ENCODE data around the gene KIF21B.
A peak's percentile ranks its signal among the peaks of the same experiment; 100 is the strongest.

Gene KIF21B

GRCh38 chr1:201015551-201016091 lies 7.9 kb downstream of the KIF21B start:
- peaks cover 94% of the 10 kb centered on the region for H3K79me2 ChIP-seq (ENCODE audit: insufficient read depth, low read length)
- no peaks in the 10 kb centered on the region; the same call in 1 of the 2 replicates for H3K36me3 ChIP-seq (ENCODE audit: insufficient read depth, low read length)
- H3K9ac ChIP-seq (ENCODE audit: low read depth, low read length) = no peak overlapping the region
- H3K4me1 ChIP-seq (ENCODE audit: insufficient read depth, low read length) = peaks cover 47% of the 10 kb centered on the region
- ATAC-seq (ENCODE audit: insufficient read depth, low read depth) = no peak
- H3K27ac ChIP-seq (ENCODE audit: low read length) = peak overlapping the region; percentile 39
- H4K20me1 ChIP-seq (ENCODE audit: insufficient read depth, low read length) = peaks cover 66% of the 10 kb centered on the region
- DNase-seq = no peak
- TF ChIP-seq EZH2 (IDR thresholded peaks at IDR 0.05; ENCODE audit: borderline replicate concordance, low read depth, low read length, severe bottlenecking) (no peak), CTCF (IDR thresholded peaks at IDR 0.05; ENCODE audit: borderline replicate concordance, extremely low read depth, low read length, poor library complexity, severe bottlenecking) (no peak)
- no peak overlapping the region for H2AFZ ChIP-seq (ENCODE audit: low read depth, low read length)
- no peaks in the 10 kb centered on the region for H3K9me3 ChIP-seq (ENCODE audit: insufficient read depth, low read length, severe bottlenecking)
- H3K27me3 ChIP-seq (ENCODE audit: insufficient read depth, low read length, poor library complexity) = no peaks in the 10 kb centered on the region
- no peak overlapping the region for H3K4me3 ChIP-seq (ENCODE audit: low read depth in 1 of 2, low read length in 2 of 2)
- no peak overlapping the region for H3K4me2 ChIP-seq (ENCODE audit: insufficient read depth, low read length)

- DNase-seq = no peak
- Histone ChIP-seq H3K27ac (ENCODE audit: low read length) (0 out of 2 replicates have a peak overlapping the region, but pooled peaks have one; percentile 8), H3K36me3 (ENCODE audit: insufficient read depth, low read length) (no peaks in the 10 kb centered on the region; the same call in 1 of the 2 replicates), H3K4me3 (ENCODE audit: low read depth in 1 of 2, low read length in 2 of 2) (no peak overlapping the region), H3K4me1 (ENCODE audit: insufficient read depth, low read length) (peaks cover 39% of the 10 kb centered on the region), H3K4me2 (ENCODE audit: insufficient read depth, low read length) (no peak overlapping the region), H2AFZ (ENCODE audit: low read depth, low read length) (no peak overlapping the region), H4K20me1 (ENCODE audit: insufficient read depth, low read length) (peaks cover 74% of the 10 kb centered on the region), H3K27me3 (ENCODE audit: insufficient read depth, low read length, poor library complexity) (no peaks in the 10 kb centered on the region), H3K9me3 (ENCODE audit: insufficient read depth, low read length, severe bottlenecking) (no peaks in the 10 kb centered on the region), H3K79me2 (ENCODE audit: insufficient read depth, low read length) (peaks cover 91% of the 10 kb centered on the region), H3K9ac (ENCODE audit: low read depth, low read length) (no peak overlapping the region)
- no peak for ATAC-seq (ENCODE audit: insufficient read depth, low read depth)
- TF ChIP-seq EZH2 (IDR thresholded peaks at IDR 0.05; ENCODE audit: borderline replicate concordance, low read depth, low read length, severe bottlenecking) (no peak), CTCF (IDR thresholded peaks at IDR 0.05; ENCODE audit: borderline replicate concordance, extremely low read depth, low read length, poor library complexity, severe bottlenecking) (no peak)
Measured at GRCh38 chr1:201014816-201015200, 8.7 kb downstream of the KIF21B start.

DNA sequence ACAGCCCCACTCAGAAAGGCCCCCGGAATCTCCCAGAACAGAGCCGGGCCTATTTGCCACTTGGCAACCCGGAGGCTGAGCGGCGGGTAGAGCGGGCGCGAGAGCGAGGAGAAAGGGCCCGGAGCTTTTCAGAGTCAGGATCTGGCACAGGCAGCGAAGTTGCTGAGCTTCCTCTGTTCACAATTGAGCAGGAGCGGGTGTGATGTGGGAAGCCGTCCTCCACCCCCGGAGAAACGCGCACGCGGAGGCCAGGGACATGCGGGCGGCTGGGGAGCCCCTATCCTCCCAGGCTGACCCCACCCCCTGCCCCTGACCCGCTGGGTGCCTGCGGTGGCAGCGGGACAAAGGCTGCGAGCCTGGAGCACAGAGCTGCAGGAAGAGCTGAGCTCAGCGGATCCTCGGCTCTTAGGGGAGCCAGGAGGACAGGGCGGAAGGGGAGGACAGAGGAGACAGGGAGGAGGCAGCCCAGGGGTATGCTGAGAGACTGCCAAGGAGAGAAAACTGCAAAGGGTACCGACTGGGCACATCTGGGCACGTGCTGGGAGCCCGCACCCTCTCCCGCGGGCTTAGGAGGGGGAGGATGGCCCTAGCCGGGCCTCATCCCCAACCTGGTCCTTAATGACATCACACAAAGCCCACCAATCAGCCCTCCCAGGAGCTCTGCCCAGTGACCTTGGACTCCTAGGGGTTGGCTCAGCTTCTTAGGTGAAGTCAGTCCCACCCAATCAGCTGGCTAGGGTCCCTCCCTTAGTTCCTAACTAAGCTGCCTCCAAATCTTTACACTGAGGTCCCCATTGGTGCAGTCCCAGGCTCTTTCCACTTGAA lies 9.3 kb downstream of the KIF21B start:
- peaks cover 2% of the 10 kb centered on the region; the same call in 1 of the 2 replicates for H3K36me3 ChIP-seq (ENCODE audit: insufficient read depth, low read length)
- no peak overlapping the region for H3K9ac ChIP-seq (ENCODE audit: low read depth, low read length)
- H3K4me3 ChIP-seq (ENCODE audit: low read depth in 1 of 2, low read length in 2 of 2) = no peak overlapping the region
- no peak for ATAC-seq (ENCODE audit: insufficient read depth, low read depth)
- TF ChIP-seq CTCF (IDR thresholded peaks at IDR 0.05; ENCODE audit: borderline replicate concordance, extremely low read depth, low read length, poor library complexity, severe bottlenecking) = no peak
- no peak for TF ChIP-seq EZH2 (IDR thresholded peaks at IDR 0.05; ENCODE audit: borderline replicate concordance, low read depth, low read length, severe bottlenecking)
- 0 out of 2 replicates have a peak overlapping the region, but pooled peaks have one; percentile 8 for H3K27ac ChIP-seq (ENCODE audit: low read length)
- H3K9me3 ChIP-seq (ENCODE audit: insufficient read depth, low read length, severe bottlenecking) = no peaks in the 10 kb centered on the region
- no peak overlapping the region for H3K4me2 ChIP-seq (ENCODE audit: insufficient read depth, low read length)
- peaks cover 33% of the 10 kb centered on the region for H3K4me1 ChIP-seq (ENCODE audit: insufficient read depth, low read length)
- H4K20me1 ChIP-seq (ENCODE audit: insufficient read depth, low read length) = peaks cover 77% of the 10 kb centered on the region
- DNase-seq = no peak
- no peaks in the 10 kb centered on the region for H3K27me3 ChIP-seq (ENCODE audit: insufficient read depth, low read length, poor library complexity)
- H3K79me2 ChIP-seq (ENCODE audit: insufficient read depth, low read length) = peaks cover 92% of the 10 kb centered on the region
- no peak overlapping the region for H2AFZ ChIP-seq (ENCODE audit: low read depth, low read length)

Measured in DND-41 (cell line).